HG02623 (cell line): ENCODE results near the gene ALKBH4.
A peak's percentile ranks its signal among the peaks of the same experiment; 100 is the strongest.
"Not testable (repeated sequence)": the region's sequence is repeated elsewhere in the genome, so short reads cannot be mapped to it uniquely, and the experiment has no call there.

ENCODE experiments used
- ATAC-seq: cut with Tn5 transposase; IDR thresholded peaks from one replicate; pipeline ENCODE4 v1.9.1; 2021; ENCODE audit warnings: moderate library complexity; ENCODE audit not compliant: unreplicated experiment

Gene ALKBH4

GRCh38 chr7:102464577-102465280 lies at the start of gene ALKBH4, which contains the start of gene LRWD1:
Gene ALKBH4, minus strand, starts transcription at chr7:102464863. Its CDS starts 27 bp downstream, at chr7:102464836.
Gene LRWD1, plus strand, starts transcription at chr7:102464984. Its CDS starts 97 bp downstream, at chr7:102465081.
- ATAC-seq = peak; percentile 92

GRCh38 chr7:102512642-102513221 lies 48.1 kb upstream of the ALKBH4 start:
- ATAC-seq = not testable (repeated sequence)

GRCh38 chr7:102511860-102512522 lies 47.3 kb upstream of the ALKBH4 start:
- ATAC-seq = peak; percentile 37

- ATAC-seq = not testable (repeated sequence)
Measured at GRCh38 chr7:102510575-102510974, 45.9 kb upstream of the ALKBH4 start.

GRCh38 chr7:102507410-102508088 lies 42.9 kb upstream of the ALKBH4 start:
- ATAC-seq = not testable (repeated sequence)

- not testable (repeated sequence) for ATAC-seq
Measured at GRCh38 chr7:102505298-102506185, 40.9 kb upstream of the ALKBH4 start.

GRCh38 chr7:102503141-102503540 lies 38.5 kb upstream of the ALKBH4 start:
- not testable (repeated sequence) for ATAC-seq

GRCh38 chr7:102498321-102498720 lies 33.7 kb upstream of the ALKBH4 start:
- ATAC-seq = not testable (repeated sequence)

GRCh38 chr7:102497308-102497707 lies 32.6 kb upstream of the ALKBH4 start:
- not testable (repeated sequence) for ATAC-seq

GRCh38 chr7:102496861-102497260 lies 32.2 kb upstream of the ALKBH4 start:
- ATAC-seq = not testable (repeated sequence)

GRCh38 chr7:102494473-102495149 lies 29.9 kb upstream of the ALKBH4 start:
- peak; percentile 73 for ATAC-seq

GRCh38 chr7:102494026-102494425 lies 29.4 kb upstream of the ALKBH4 start:
- ATAC-seq = not testable (repeated sequence)

GRCh38 chr7:102493220-102493935 lies 28.7 kb upstream of the ALKBH4 start:
- peak; percentile 30 for ATAC-seq

- not testable (repeated sequence) for ATAC-seq
Measured at GRCh38 chr7:102490529-102491075, 25.9 kb upstream of the ALKBH4 start.

GRCh38 chr7:102484317-102484716 lies 19.7 kb upstream of the ALKBH4 start:
- not testable (repeated sequence) for ATAC-seq

- not testable (repeated sequence) for ATAC-seq
Measured at GRCh38 chr7:102481962-102482361, 17.3 kb upstream of the ALKBH4 start.

GRCh38 chr7:102479982-102480637 lies 15.4 kb upstream of the ALKBH4 start:
- not testable (repeated sequence) for ATAC-seq

- peak; percentile 16 for ATAC-seq
Measured at GRCh38 chr7:102479209-102479584, 14.5 kb upstream of the ALKBH4 start.
